Stimulated activated naive CD8-positive, alpha-beta T cell treated with anti-CD3 and anti-CD28 coated beads, Interleukin-15, amount 100 ng/mL, for 72 hours (primary cell): ENCODE measurements around the gene NETO1.

Experiments
- ATAC-seq: fragments of 150-1000 bp; cut with Tn5 transposase; 2 replicates; pipeline ENCODE4 v1.10.0; 2021; ENCODE audit warnings: mild to moderate bottlenecking, moderate library complexity
- DNase-seq, 2 donors: peaks; one replicate each; pipeline ENCODE4 v3.0.0; 2021 to 2022
- H3K27ac Mint-ChIP-seq, 2 donors: one replicate each; pipeline ENCODE4 v1.8.0; 2022; ENCODE audit warnings: mild to moderate bottlenecking in 2 of 2, mixed read lengths in 2 of 2, moderate library complexity in 2 of 2
- H3K27me3 Mint-ChIP-seq: one replicate; pipeline ENCODE4 v1.8.0; 2022; ENCODE audit warnings: mixed read lengths
- H3K4me1 Mint-ChIP-seq: one replicate; pipeline ENCODE4 v1.8.0; 2022; ENCODE audit warnings: mild to moderate bottlenecking, mixed read lengths
- H3K4me3 Mint-ChIP-seq, 2 donors: one replicate each; pipeline ENCODE4 v1.8.0; 2022; ENCODE audit warnings: mild to moderate bottlenecking in 2 of 2, mixed read lengths in 2 of 2, moderate library complexity in 1 of 2
- H3K9me3 Mint-ChIP-seq, 2 donors: one replicate each; pipeline ENCODE4 v1.8.0; 2022; ENCODE audit warnings: mixed read lengths in 2 of 2

The NETO1 gene

GRCh38 chr18:72720116-72720515 is 147.7 kb downstream of the NETO1 start:
- no peaks in the 10 kb centered on the region for H3K4me1 Mint-ChIP-seq

GRCh38 chr18:72704202-72704601 is 163.6 kb downstream of the NETO1 start:
- Mint-ChIP-seq H3K27ac (no peak overlapping the region), H3K9me3 (no peaks in the 10 kb centered on the region), H3K4me3 (no peak overlapping the region), H3K4me1 (no peaks in the 10 kb centered on the region), H3K27me3 (no peaks in the 10 kb centered on the region)
- ATAC-seq, result no peak
- DNase-seq, result no peak

More at GRCh38 chr18:72720116-72720515, 147.7 kb downstream of the NETO1 start:
- no peak overlapping the region for H3K4me3 Mint-ChIP-seq
- no peak overlapping the region for H3K27ac Mint-ChIP-seq
- H3K27me3 Mint-ChIP-seq, result no peaks in the 10 kb centered on the region
- ATAC-seq (no peak), DNase-seq (no peak)
- peaks cover 0 to under 1% of the 10 kb centered on the region in 2 donors for H3K9me3 Mint-ChIP-seq

- Mint-ChIP-seq H3K27ac (no peak overlapping the region), H3K4me1 (no peaks in the 10 kb centered on the region), H3K9me3 (no peaks in the 10 kb centered on the region), H3K27me3 (no peaks in the 10 kb centered on the region), H3K4me3 (no peak overlapping the region)
- no peak for ATAC-seq
- DNase-seq, result no peak
These were observed 166.7 kb downstream of the NETO1 start for GRCh38 chr18:72700961-72701710.

DNA sequence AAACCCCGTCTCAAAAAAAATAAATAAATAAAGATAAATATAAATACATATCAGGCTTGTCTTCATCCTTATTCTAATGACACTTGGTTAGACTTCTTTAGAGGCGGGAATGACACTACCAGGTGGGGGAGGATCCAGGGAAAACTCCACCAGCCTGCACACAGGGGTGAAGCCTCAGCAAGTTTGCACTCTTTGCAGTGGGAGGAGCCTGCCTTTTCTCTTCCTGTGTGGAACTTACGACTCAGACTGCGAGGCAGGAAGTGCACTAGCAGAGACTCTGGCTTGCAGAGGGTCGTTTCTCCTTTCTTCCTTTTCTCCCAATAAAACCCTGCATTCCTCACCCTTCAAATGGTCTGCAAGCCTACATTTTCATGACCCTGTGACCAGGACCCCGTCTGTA is 170.1 kb downstream of the NETO1 start:
- DNase-seq (no peak), ATAC-seq (no peak)
- H3K27me3 Mint-ChIP-seq, result peaks cover 5% of the 10 kb centered on the region
- no peak overlapping the region for H3K4me3 Mint-ChIP-seq
- H3K27ac Mint-ChIP-seq, result no peak overlapping the region
- H3K9me3 Mint-ChIP-seq, result no peaks in the 10 kb centered on the region
- no peaks in the 10 kb centered on the region for H3K4me1 Mint-ChIP-seq

- H3K4me3 Mint-ChIP-seq, result no peak overlapping the region
- no peak for DNase-seq
- no peaks in the 10 kb centered on the region for H3K9me3 Mint-ChIP-seq
- no peak for ATAC-seq
- H3K27me3 Mint-ChIP-seq, result peaks cover 9% of the 10 kb centered on the region
- H3K27ac Mint-ChIP-seq, result no peak overlapping the region
- H3K4me1 Mint-ChIP-seq, result no peaks in the 10 kb centered on the region
These were observed 175.2 kb downstream of the NETO1 start for GRCh38 chr18:72692595-72692994.
